ENCODE data around the gene RNF113B. TPM values are rescaled to one million over a fixed set of nuclear protein-coding genes. Genes with fewer than 3 reads are reported as not detected.
A peak's percentile ranks its signal among the peaks of the same experiment; 100 is the strongest.

RNF113B gene
- total and polyA plus RNA-seq, 4 donors = 0.64 TPM; not detected in 3

DNA sequence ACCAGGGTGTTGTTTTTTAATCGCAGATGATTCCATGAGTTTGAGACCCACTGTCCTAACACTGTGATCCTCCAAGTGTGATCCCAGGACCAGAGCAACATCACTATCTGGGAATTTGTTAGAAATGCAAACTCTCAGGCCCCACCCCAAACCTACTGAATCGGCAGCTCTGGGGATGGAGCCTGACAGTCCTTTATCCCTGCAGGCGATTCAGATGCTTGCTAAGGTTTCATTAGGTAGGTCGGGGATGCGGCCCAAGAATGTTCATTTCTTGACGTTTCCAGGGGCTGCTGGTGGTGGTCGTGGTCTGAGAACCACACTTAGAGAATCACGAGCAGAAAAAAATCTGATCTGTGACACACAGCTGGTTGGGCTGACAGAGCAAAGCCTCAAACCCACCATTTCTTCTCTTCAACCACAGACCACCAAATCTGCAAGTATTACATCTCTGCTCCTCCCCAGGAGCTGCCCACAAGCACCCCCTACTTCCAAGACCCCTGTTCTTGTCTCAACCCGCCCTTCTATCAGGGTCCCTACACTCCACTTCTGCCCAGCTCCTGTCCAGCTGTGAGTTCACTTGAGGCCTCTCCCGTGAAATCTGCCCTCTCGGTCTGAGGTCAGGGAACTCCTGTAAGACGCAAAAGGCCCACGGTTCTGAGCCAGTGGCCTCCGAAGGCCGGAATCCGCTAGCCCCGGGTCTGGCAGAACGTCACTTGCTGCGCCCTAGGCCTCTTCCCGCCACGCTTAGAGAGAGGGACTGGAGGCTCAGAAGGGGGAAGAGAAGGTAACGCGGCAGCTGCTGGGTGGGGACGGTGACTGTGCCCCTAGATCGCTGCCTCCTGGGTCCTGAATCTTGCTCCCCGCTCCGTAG, 35.3 kb downstream of the RNF113B start:
- peak overlapping the region; percentile 71 to 79 for H3K27ac ChIP-seq (ENCODE audit: low read depth in 1 of 2, low read length in 2 of 2)
- DNase-seq (ENCODE audit: low spot score) = peak; percentile 39
- TF ChIP-seq RAD21 (IDR thresholded peaks at IDR 0.05) (peak in 1 of 2 donors; percentile 25), RXRA (IDR thresholded peaks at IDR 0.05) (peak in 1 of 2 donors; percentile 35), YY1 (IDR thresholded peaks at IDR 0.05) (no peak)
- TF ChIP-seq, protein P1, sequence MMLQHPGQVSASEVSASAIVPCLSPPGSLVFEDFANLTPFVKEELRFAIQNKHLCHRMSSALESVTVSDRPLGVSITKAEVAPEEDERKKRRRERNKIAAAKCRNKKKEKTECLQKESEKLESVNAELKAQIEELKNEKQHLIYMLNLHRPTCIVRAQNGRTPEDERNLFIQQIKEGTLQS (IDR thresholded peaks at IDR 0.05) = no peak
- H3K4me1 ChIP-seq (ENCODE audit: control insufficient read depth in 4 of 4, insufficient read depth in 4 of 4, low read length in 3 of 4) = peaks cover under 1 to 27% (median 20%) of the 10 kb centered on the region in 4 donors
- H3K27me3 ChIP-seq (ENCODE audit: control insufficient read depth in 4 of 4, insufficient read depth in 4 of 4, low read length in 3 of 4) = no peaks in the 10 kb centered on the region
- WGBS = 32% methylated on average over 27 of the region's 27 CpGs
- no peaks in the 10 kb centered on the region for H3K36me3 ChIP-seq (ENCODE audit: control insufficient read depth in 4 of 4, insufficient read depth in 3 of 4, low read depth in 1 of 4, low read length in 3 of 4)
- peak overlapping the region; percentile 11 to 42 for H3K9ac ChIP-seq (ENCODE audit: low read depth in 1 of 2, low read length in 2 of 2)
- H3K9me3 ChIP-seq (ENCODE audit: control insufficient read depth in 4 of 4, low read length in 3 of 4) = no peaks in the 10 kb centered on the region
- H3K4me3 ChIP-seq (ENCODE audit: low read depth in 1 of 3, low read length in 3 of 3) = peak overlapping the region; percentile 57 to 95 (median 86)

DNA sequence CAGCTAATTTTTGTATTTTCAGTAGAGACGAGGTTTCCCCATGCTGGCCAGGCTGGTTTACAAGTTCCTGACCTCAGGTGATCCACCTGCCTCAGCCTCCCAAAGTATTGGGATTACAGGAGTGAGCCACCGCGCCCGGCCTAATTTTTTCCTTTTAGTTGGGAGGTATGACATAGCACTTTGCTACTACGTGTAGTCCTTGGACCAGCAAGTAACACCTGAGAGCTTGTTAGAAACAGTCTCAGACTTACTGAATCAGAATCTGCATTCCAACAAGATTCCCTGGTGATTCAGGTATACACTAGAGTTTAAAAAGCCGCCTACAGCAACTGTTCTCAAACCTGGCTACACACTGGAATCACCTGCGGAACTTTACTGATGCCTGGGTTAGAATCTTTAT, 36.0 kb downstream of the RNF113B start:
- no peak overlapping the region for H3K4me3 ChIP-seq (ENCODE audit: low read depth in 1 of 3, low read length in 3 of 3)
- H3K36me3 ChIP-seq (ENCODE audit: control insufficient read depth in 4 of 4, insufficient read depth in 3 of 4, low read depth in 1 of 4, low read length in 3 of 4) = no peaks in the 10 kb centered on the region
- H3K27ac ChIP-seq (ENCODE audit: low read depth in 1 of 2, low read length in 2 of 2) = no peak overlapping the region
- H3K4me1 ChIP-seq (ENCODE audit: control insufficient read depth in 4 of 4, insufficient read depth in 4 of 4, low read length in 3 of 4) = peaks cover 0 to 22% (median 14%) of the 10 kb centered on the region in 4 donors
- H3K9me3 ChIP-seq (ENCODE audit: control insufficient read depth in 4 of 4, low read length in 3 of 4) = no peaks in the 10 kb centered on the region
- H3K9ac ChIP-seq (ENCODE audit: low read depth in 1 of 2, low read length in 2 of 2) = no peak overlapping the region
- TF ChIP-seq HNF4A (conservative IDR thresholded peaks at IDR 0.05) (no peak), EGR1 (IDR thresholded peaks at IDR 0.05; ENCODE audit: low read depth in 2 of 2) (no peak), JUND (IDR thresholded peaks at IDR 0.05) (no peak)
- no peak for DNase-seq (ENCODE audit: low spot score)
- H3K27me3 ChIP-seq (ENCODE audit: control insufficient read depth in 4 of 4, insufficient read depth in 4 of 4, low read length in 3 of 4) = no peaks in the 10 kb centered on the region
- 93% methylated on average over 7 of the region's 7 CpGs for WGBS

DNA sequence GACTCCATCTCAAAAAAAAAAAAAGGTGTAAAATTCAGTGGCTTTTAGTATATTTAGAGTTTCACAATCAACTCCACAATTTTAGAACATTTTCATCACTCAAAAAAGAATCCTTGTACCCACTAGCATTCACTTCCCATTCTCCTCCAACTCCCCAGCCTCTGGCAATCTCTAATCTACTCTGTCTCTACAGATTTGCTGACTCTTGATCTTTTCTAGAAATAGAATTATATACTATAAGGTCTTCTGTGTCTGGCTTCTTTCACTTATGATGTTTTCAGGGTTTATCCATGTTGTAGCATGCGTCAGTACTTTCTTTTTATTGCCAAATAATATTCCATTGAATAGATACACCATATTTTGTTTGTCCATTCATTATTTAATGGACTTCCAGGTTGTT, 42.2 kb downstream of the RNF113B start:
- DNase-seq (ENCODE audit: low spot score) = no peak
- H3K9me3 ChIP-seq (ENCODE audit: control insufficient read depth in 4 of 4, low read length in 3 of 4) = no peaks in the 10 kb centered on the region

More for the DNA sequence above, 42.2 kb downstream of the RNF113B start:
- Histone ChIP-seq H3K36me3 (ENCODE audit: control insufficient read depth in 4 of 4, insufficient read depth in 3 of 4, low read depth in 1 of 4, low read length in 3 of 4) (no peaks in the 10 kb centered on the region), H3K27me3 (ENCODE audit: control insufficient read depth in 4 of 4, insufficient read depth in 4 of 4, low read length in 3 of 4) (no peaks in the 10 kb centered on the region), H3K27ac (ENCODE audit: low read depth in 1 of 2, low read length in 2 of 2) (no peak overlapping the region), H3K4me3 (ENCODE audit: low read depth in 1 of 3, low read length in 3 of 3) (no peak overlapping the region), H3K4me1 (ENCODE audit: control insufficient read depth in 4 of 4, insufficient read depth in 4 of 4, low read length in 3 of 4) (no peaks in the 10 kb centered on the region), H3K9ac (ENCODE audit: low read depth in 1 of 2, low read length in 2 of 2) (no peak overlapping the region)
- 99% methylated on average over 1 of the region's 1 CpG for WGBS
- TF ChIP-seq, protein P2, sequence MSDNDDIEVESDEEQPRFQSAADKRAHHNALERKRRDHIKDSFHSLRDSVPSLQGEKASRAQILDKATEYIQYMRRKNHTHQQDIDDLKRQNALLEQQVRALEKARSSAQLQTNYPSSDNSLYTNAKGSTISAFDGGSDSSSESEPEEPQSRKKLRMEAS (IDR thresholded peaks at IDR 0.05) = no peak
- no peak for TF ChIP-seq EGR1 (IDR thresholded peaks at IDR 0.05; ENCODE audit: low read depth in 2 of 2)
- no peak for TF ChIP-seq HNF4A (conservative IDR thresholded peaks at IDR 0.05)
- TF ChIP-seq, protein P1 (IDR thresholded peaks at IDR 0.05) = no peak
- no peak for TF ChIP-seq RXRA (IDR thresholded peaks at IDR 0.05)
- no peak for TF ChIP-seq GABPA (IDR thresholded peaks at IDR 0.05 in 1 of 2, conservative IDR thresholded peaks at IDR 0.05 in 1 of 2)
- TF ChIP-seq JUND (IDR thresholded peaks at IDR 0.05) = no peak
- TF ChIP-seq, protein P3, sequence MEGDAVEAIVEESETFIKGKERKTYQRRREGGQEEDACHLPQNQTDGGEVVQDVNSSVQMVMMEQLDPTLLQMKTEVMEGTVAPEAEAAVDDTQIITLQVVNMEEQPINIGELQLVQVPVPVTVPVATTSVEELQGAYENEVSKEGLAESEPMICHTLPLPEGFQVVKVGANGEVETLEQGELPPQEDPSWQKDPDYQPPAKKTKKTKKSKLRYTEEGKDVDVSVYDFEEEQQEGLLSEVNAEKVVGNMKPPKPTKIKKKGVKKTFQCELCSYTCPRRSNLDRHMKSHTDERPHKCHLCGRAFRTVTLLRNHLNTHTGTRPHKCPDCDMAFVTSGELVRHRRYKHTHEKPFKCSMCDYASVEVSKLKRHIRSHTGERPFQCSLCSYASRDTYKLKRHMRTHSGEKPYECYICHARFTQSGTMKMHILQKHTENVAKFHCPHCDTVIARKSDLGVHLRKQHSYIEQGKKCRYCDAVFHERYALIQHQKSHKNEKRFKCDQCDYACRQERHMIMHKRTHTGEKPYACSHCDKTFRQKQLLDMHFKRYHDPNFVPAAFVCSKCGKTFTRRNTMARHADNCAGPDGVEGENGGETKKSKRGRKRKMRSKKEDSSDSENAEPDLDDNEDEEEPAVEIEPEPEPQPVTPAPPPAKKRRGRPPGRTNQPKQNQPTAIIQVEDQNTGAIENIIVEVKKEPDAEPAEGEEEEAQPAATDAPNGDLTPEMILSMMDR (IDR thresholded peaks at IDR 0.05; ENCODE audit: low read depth, low read length, missing input control) = no peak
- no peak for TF ChIP-seq FOXA2 (IDR thresholded peaks at IDR 0.05)
- no peak for TF ChIP-seq HNF4G (IDR thresholded peaks at IDR 0.05)
- TF ChIP-seq, protein P4, sequence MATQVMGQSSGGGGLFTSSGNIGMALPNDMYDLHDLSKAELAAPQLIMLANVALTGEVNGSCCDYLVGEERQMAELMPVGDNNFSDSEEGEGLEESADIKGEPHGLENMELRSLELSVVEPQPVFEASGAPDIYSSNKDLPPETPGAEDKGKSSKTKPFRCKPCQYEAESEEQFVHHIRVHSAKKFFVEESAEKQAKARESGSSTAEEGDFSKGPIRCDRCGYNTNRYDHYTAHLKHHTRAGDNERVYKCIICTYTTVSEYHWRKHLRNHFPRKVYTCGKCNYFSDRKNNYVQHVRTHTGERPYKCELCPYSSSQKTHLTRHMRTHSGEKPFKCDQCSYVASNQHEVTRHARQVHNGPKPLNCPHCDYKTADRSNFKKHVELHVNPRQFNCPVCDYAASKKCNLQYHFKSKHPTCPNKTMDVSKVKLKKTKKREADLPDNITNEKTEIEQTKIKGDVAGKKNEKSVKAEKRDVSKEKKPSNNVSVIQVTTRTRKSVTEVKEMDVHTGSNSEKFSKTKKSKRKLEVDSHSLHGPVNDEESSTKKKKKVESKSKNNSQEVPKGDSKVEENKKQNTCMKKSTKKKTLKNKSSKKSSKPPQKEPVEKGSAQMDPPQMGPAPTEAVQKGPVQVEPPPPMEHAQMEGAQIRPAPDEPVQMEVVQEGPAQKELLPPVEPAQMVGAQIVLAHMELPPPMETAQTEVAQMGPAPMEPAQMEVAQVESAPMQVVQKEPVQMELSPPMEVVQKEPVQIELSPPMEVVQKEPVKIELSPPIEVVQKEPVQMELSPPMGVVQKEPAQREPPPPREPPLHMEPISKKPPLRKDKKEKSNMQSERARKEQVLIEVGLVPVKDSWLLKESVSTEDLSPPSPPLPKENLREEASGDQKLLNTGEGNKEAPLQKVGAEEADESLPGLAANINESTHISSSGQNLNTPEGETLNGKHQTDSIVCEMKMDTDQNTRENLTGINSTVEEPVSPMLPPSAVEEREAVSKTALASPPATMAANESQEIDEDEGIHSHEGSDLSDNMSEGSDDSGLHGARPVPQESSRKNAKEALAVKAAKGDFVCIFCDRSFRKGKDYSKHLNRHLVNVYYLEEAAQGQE (IDR thresholded peaks at IDR 0.05) = no peak
- no peak for TF ChIP-seq SP1 (IDR thresholded peaks at IDR 0.05)
- no peak for TF ChIP-seq RAD21 (IDR thresholded peaks at IDR 0.05)
